Posterior vena cava (tissue), 2 donors: ENCODE data around the gene DST. TPM values are rescaled to one million over a fixed set of nuclear protein-coding genes. Genes with fewer than 3 reads are reported as not detected.

Experiments
- DNase-seq: peaks from one replicate; pipeline ENCODE4 v3.0.0-alpha.2; 2020; ENCODE audit warnings: low spot score
- intact Hi-C, 2 donors: fragments of 100-400 bp; cut with DNase I; formaldehyde crosslinking; loops; one replicate each; pipeline versions ENCODE4 v1.14.1 to v1.14.2; 2022 to 2023
- total RNA-seq, 2 donors: library from RNA; stranded (reverse); fragmentation: NEBNext Ultra II Directional; extraction: Animal tissue kit (Norgen Biotek cat#: 25700); gene quantifications; one replicate each; pipeline ENCODE4 v1.2.1, GENCODE V29; 2021
- donor health status: DM: yes; HTN: yes; CAD: no.
- donor health status: DM: yes; HTN: yes; CAD: no.

Gene DST
- total RNA-seq, 2 donors from 2014 or later: 473 to 630 TPM

DNA sequence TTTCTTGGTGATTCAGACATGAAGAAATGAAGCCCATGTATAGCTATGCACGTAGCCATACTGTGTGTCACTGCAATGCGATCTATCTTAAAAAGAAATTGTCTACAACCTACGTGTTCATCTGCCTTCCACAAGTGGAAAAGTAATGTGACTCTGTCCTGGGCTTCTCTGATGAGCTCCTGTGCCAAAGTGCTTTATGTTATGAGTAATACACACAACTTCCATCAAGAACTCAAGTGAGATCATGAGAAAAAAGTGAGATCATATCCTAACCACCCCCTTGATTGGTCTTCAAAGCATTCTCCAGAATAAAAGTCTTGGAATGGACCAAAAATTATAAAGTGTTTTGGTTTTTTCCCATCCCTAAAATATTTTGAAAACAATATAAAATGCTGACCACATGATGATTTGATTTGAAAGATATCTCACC, 114.3 kb downstream of the DST start:
- intact Hi-C loops: no loop called here
- DNase-seq: no peak

DNA sequence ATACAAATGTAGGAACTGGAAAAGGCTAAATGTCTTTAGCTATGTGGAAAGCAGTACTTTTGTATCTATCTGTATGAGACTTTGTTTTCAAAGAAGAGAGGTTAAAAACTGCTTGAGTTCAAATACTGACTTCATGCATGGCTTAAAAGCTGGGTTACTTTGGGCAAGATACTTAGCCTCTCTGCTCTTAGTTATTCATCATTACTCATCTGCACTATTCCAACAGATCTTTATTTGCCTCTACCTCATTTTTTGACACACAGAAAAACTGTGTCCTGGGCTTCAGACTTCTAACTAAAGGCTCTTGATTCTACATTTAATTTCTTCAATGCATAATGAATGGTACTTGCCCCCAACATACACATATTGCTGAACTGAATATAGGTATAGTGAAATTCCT, 114.8 kb downstream of the DST start:
- no peak for DNase-seq
- intact Hi-C loops: no loop called here

- DNase-seq: no peak
- intact Hi-C loops: no loop called here
These were observed 115.7 kb downstream of the DST start for GRCh38 chr6:56526860-56527544.

- DNase-seq: no peak
- intact Hi-C loops: no loop called here
These were observed 116.5 kb downstream of the DST start for GRCh38 chr6:56525974-56526789.

DNA sequence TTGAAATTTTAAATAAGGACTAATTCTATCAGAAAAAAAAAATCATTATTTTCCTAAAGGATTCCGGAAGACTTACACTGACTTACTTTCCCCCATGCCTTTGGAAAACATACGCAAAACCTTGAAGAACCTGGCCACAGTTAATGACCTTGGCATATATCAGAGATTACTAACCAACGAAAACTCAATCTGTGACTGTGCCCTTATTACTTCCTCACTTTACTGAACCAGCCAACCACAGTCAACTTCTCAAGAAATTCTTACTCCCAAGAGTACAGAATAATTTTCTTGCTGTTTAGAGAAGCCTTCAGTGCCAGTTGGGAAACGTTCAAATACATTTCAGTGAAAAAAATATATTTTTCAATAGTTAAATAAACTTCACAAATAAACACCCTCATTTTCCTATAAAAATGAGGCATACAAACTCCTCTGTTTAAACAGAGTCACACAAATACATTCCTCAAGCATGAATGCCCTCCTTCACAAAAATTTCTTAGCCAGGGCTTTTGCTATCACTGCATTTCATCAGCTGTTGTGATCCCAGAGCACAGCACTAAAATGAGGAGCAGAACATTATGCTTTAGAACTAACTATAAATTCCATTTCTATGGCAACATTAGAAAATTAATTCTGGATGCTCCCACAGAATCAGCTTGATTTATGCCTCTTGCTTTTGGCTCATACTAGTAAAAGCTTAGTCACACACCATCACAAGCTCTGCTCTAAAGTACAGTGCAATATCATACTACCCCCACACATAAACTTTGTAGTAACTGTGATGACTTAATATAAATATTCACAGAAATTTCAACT, 117.6 kb downstream of the DST start:
- intact Hi-C loops: no loop called here

GRCh38 chr6:56522495-56523270, 120.0 kb downstream of the DST start:
- no peak for DNase-seq
- intact Hi-C loops: no loop called here

More for the DNA sequence above, 117.6 kb downstream of the DST start:
- no peak for DNase-seq

- intact Hi-C loops: no loop called here
- no peak for DNase-seq
These were observed 120.7 kb downstream of the DST start for GRCh38 chr6:56521976-56522375.

GRCh38 chr6:56521454-56521853, 121.2 kb downstream of the DST start:
- intact Hi-C loops: no loop called here
- no peak for DNase-seq

GRCh38 chr6:56520218-56520617, 122.5 kb downstream of the DST start:
- DNase-seq: no peak
- intact Hi-C loops: no loop called here

DNA sequence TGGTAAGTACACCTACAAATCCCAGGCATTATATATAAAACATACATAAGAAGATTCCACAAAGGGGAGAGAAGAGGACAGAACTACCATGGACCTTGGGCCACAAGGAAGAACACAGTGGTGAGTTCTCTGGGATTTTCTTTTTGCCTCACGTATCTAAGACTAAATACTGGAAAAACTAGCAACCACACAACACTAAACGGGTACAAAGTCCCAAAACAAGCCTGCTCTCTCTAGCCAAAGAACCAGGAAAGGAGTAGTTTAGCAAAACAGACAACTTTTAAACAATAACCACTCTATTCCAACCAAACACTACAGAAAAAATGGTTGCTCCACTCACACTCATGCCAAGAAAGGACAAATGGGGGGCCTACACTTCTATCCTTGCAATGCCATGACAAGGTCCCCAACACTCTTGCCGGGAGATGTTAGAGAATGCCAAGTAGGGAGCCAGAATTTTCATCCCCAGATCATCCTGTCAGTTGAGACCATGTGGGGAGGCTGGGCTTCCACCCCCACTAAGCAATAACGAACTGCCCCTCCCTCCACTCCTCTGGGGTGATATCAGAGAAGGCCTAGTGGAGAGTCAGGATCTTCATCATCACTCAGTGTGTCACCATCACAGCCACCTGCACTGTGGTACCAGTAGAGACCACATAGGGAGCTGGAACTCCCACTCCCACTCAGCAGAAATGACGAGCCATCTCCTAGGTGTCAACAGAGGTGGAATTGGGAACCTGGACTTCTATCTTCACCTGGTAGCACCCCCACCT, 123.5 kb downstream of the DST start:
- intact Hi-C loops: no loop called here
- no peak for DNase-seq

GRCh38 chr6:56517155-56517745, 125.4 kb downstream of the DST start:
- DNase-seq: no peak
- intact Hi-C loops: no loop called here

GRCh38 chr6:56516003-56516402, 126.7 kb downstream of the DST start:
- intact Hi-C loops: no loop called here
- DNase-seq: no peak

- intact Hi-C loops: no loop called here
- no peak for DNase-seq
These were observed 127.4 kb downstream of the DST start for GRCh38 chr6:56515081-56515905.

DNA sequence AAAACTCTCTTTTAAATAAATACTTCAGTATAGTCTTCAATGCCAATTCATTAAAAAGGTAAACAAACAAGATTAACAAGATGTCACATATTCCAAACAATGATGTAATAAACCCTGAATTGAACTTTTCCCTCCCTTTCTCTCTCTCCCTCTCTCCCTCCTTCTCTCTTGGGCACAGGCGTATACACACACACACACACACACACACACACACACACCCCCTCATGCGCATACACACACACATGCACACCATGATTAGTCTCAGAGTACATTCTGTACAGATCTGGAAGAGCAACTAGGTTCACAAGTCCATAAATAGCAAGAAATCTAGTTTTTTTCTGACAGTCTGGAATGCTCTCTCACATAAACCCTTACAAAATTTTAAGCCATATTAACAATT, 128.3 kb downstream of the DST start:
- intact Hi-C loops: no loop called here
- no peak for DNase-seq

- intact Hi-C loops: no loop called here
- no peak for DNase-seq
These were observed 129.1 kb downstream of the DST start for GRCh38 chr6:56513631-56514030.

DNA sequence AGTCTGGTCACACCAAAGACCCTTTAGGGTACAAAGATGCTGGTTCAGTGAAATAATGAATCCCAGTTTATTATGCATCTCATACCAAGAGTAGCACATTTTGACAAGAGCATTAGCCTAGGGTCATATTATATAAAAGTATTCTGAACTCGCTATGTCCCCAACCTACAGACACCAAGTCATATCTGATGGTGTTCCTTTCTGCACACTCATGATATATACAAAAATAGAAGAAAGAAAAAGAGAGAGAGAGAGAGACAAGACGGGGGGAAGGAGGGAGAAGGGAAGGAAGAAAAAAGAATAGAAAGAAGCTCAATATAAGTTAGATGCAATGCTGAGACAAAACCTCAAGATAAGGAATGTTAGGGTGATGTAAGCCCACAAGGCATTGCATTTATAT, 131.1 kb downstream of the DST start:
- no peak for DNase-seq
- intact Hi-C loops: no loop called here

DNA sequence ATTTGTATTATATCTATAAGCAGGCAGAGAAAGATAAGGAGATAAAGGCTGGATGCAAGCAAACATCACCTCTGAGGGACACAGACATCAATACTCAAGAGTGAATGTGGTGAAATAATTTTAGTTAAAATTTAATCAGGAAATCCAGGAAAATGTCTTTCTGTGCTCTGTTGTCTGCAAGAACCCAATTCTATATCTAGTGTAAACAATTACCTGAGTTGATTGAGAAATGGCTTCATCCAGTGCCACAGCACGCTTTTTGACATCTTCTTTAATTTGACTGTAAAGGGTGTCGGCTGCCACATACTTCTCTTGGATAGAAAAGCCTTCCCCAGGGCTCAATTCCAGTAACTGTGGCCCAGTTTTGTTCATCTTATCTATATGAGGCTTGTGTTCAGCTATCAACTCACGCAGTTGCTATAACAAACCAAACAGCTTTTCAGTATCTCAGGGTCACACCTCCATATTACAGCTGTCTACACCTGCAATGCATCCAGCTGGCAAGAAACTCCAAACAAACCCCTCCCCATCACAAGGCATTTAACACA, 131.6 kb downstream of the DST start:
- DNase-seq: no peak
- intact Hi-C loops: no loop called here
